Mesendoderm (in vitro differentiated cells): Measurements from ENCODE around the gene KEL.

Experiments used
- DNase-seq: peaks from one replicate; pipeline ENCODE4 v3.0.0; 2013
- H2AK5ac ChIP-seq: 2 replicates; pipeline ENCODE4 v1.6.1; 2013; ENCODE audit warnings: low read length, inconsistent platforms
- H2BK120ac ChIP-seq: 2 replicates; pipeline ENCODE4 v1.6.1; 2013; ENCODE audit warnings: low read depth, mild to moderate bottlenecking, low read length, moderate library complexity, mixed read lengths
- H2BK15ac ChIP-seq: replicated peaks from 2 replicates; pipeline ENCODE4 v1.6.1; 2013; ENCODE audit warnings: low read depth, mild to moderate bottlenecking, moderate library complexity
- H2BK5ac ChIP-seq: 2 replicates; pipeline ENCODE4 v1.6.1; 2013; ENCODE audit warnings: low read length, inconsistent platforms
- H3K18ac ChIP-seq: 2 replicates; pipeline ENCODE4 v1.6.1; 2013; ENCODE audit warnings: mild to moderate bottlenecking, low read length, mixed read lengths
- H3K23ac ChIP-seq: one replicate; pipeline ENCODE4 v1.6.1; 2013; ENCODE audit warnings: low read length
- H3K27ac ChIP-seq: 2 replicates; pipeline ENCODE4 v1.5.1; 2013; ENCODE audit warnings: low read depth, mild to moderate bottlenecking, inconsistent platforms, low read length, moderate library complexity
- H3K27me3 ChIP-seq: 2 replicates; pipeline ENCODE4 v1.6.1; 2013; ENCODE audit warnings: low read length, control low read depth, mild to moderate bottlenecking, inconsistent platforms; ENCODE audit not compliant: insufficient read depth, poor library complexity
- H3K36me3 ChIP-seq: 2 replicates; pipeline ENCODE4 v1.6.1; 2013; ENCODE audit warnings: low read length, inconsistent platforms; ENCODE audit not compliant: control insufficient read depth, insufficient read depth
- H3K4ac ChIP-seq: one replicate; pipeline ENCODE4 v1.6.1; 2013; ENCODE audit warnings: low read depth, mild to moderate bottlenecking, low read length, moderate library complexity
- H3K4me1 ChIP-seq: 2 replicates; pipeline ENCODE4 v1.6.1; 2013; ENCODE audit warnings: low read depth, low read length, inconsistent platforms; ENCODE audit not compliant: control insufficient read depth
- H3K4me2 ChIP-seq: 2 replicates; pipeline ENCODE4 v1.6.1; 2013; ENCODE audit warnings: low read length
- H3K4me3 ChIP-seq: 2 replicates; pipeline ENCODE4 v1.5.1; 2013; ENCODE audit warnings: mild to moderate bottlenecking, low read length
- H3K56ac ChIP-seq: one replicate; pipeline ENCODE4 v1.6.1; 2013; ENCODE audit warnings: low read length
- H3K79me1 ChIP-seq: 2 replicates; pipeline ENCODE4 v1.6.1; 2013; ENCODE audit warnings: low read length, inconsistent platforms
- H3K79me2 ChIP-seq: 2 replicates; pipeline ENCODE4 v1.6.1; 2013; ENCODE audit warnings: mild to moderate bottlenecking, low read length; ENCODE audit not compliant: control insufficient read depth, insufficient read depth
- H3K9ac ChIP-seq: 2 replicates; pipeline ENCODE4 v1.6.1; 2013; ENCODE audit warnings: low read length, inconsistent platforms
- H4K5ac ChIP-seq: one replicate; pipeline ENCODE4 v1.6.1; 2013; ENCODE audit warnings: low read length
- H4K8ac ChIP-seq: one replicate; pipeline ENCODE4 v1.6.1; 2013; ENCODE audit warnings: low read depth, mild to moderate bottlenecking, control low read depth, low read length, moderate library complexity
- WGBS: extraction: QIAGEN DNeasy Blood & Tissue Kit; methylation state at CpG from one replicate; pipeline ENCODE4 v1.1.7; 2013; ENCODE audit warnings: low lambda C conversion rate, missing lambda C conversion rate; ENCODE audit not compliant: insufficient coverage; ENCODE audit errors: extremely low coverage; 5-methylcytosine and 5-hydroxymethylcytosine counted together

KEL gene

GRCh38 chr7:142896151-142896550 is 66.0 kb downstream of the KEL start:
- Histone ChIP-seq H2BK15ac (no peak overlapping the region), H3K79me2 (no peaks in the 10 kb centered on the region), H3K27ac (no peak overlapping the region), H3K23ac (no peak overlapping the region), H2BK5ac (no peak overlapping the region), H2AK5ac (no peak overlapping the region), H3K36me3 (no peaks in the 10 kb centered on the region), H3K9ac (no peak overlapping the region), H2BK120ac (no peak overlapping the region), H3K18ac (no peak overlapping the region), H3K4ac (no peak overlapping the region), H3K56ac (no peak overlapping the region), H4K5ac (no peak overlapping the region), H3K4me3 (no peak overlapping the region), H3K79me1 (no peaks in the 10 kb centered on the region), H4K8ac (no peak overlapping the region), H3K27me3 (no peaks in the 10 kb centered on the region), H3K4me1 (peaks cover 3% of the 10 kb centered on the region), H3K4me2 (no peak overlapping the region)
- WGBS: no CpG with 5 or more reads among the region's 3 CpGs
- DNase-seq: no peak

- no CpG with 5 or more reads among the region's 6 CpGs for WGBS
- H3K27ac ChIP-seq: no peak overlapping the region
- H3K79me2 ChIP-seq: no peaks in the 10 kb centered on the region
- H3K36me3 ChIP-seq: no peaks in the 10 kb centered on the region
- no peak overlapping the region for H3K9ac ChIP-seq
- no peak overlapping the region for H3K4ac ChIP-seq
- H3K18ac ChIP-seq: no peak overlapping the region
- H4K8ac ChIP-seq: no peak overlapping the region
- no peak overlapping the region for H3K4me2 ChIP-seq
- no peak overlapping the region for H3K56ac ChIP-seq
- H2BK15ac ChIP-seq: no peak overlapping the region
- no peak overlapping the region for H3K23ac ChIP-seq
- H4K5ac ChIP-seq: no peak overlapping the region
- H3K4me3 ChIP-seq: no peak overlapping the region
- H2AK5ac ChIP-seq: no peak overlapping the region
- no peak overlapping the region for H2BK5ac ChIP-seq
- no peak overlapping the region for H2BK120ac ChIP-seq
- no peaks in the 10 kb centered on the region for H3K27me3 ChIP-seq
- no peaks in the 10 kb centered on the region for H3K79me1 ChIP-seq
- H3K4me1 ChIP-seq: peaks cover 3% of the 10 kb centered on the region
- DNase-seq: no peak
These were observed 67.1 kb downstream of the KEL start for GRCh38 chr7:142894985-142895593.

DNA sequence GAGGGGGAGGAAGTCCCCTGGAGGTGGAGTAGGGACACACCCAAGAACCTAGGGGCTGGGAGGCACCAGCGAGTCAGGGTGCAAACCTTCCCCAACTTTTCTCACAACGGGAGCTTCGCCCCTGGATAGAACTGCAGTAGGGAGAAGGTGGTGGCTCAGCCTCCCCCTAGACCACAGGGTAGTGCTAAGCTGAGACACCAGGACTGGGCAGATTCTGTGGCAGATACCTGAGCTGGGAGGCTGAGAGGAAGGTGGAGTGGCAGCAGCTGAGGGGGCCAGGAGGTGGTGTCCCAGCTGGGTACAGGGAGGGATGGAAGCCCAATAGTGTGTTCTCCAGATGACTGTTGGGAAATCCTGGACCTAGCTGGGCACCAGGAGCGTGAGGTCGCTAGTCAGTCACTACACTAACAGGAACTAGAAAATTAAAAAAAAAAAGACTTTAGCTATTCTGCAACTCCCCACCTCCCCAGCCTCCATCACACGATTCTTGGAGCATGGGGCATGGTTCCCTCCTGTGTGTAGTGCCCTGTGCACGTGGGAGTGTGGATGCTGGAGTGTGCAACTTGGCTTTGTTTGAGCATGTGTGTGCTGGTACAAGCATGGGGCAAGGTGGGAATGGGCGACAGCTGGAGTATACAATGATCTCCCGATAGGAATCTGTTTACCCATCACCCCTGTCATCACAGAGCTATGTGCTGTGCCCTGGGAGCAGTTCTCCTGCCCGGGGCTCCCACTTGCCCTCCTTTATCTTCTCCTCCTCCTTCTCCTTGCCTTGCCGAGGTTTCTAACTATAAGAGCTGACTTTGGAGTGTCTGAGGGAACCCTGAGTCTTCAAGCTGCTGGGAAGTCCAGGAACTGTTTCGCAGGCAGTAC is 67.8 kb downstream of the KEL start:
- no peak overlapping the region for H3K4ac ChIP-seq
- H2BK5ac ChIP-seq: no peak overlapping the region
- H3K56ac ChIP-seq: no peak overlapping the region
- H3K23ac ChIP-seq: no peak overlapping the region
- H3K79me2 ChIP-seq: no peaks in the 10 kb centered on the region
- no peak overlapping the region for H4K8ac ChIP-seq
- no peak overlapping the region for H3K4me2 ChIP-seq
- WGBS: no CpG with 5 or more reads among the region's 12 CpGs
- no peak overlapping the region for H2BK120ac ChIP-seq
- H2AK5ac ChIP-seq: no peak overlapping the region
- DNase-seq: no peak
- H3K4me3 ChIP-seq: no peak overlapping the region
- no peak overlapping the region for H3K27ac ChIP-seq
- H3K36me3 ChIP-seq: no peaks in the 10 kb centered on the region
- H3K18ac ChIP-seq: no peak overlapping the region
- H3K27me3 ChIP-seq: no peaks in the 10 kb centered on the region
- H3K4me1 ChIP-seq: peaks cover 3% of the 10 kb centered on the region
- H3K79me1 ChIP-seq: no peaks in the 10 kb centered on the region
- no peak overlapping the region for H2BK15ac ChIP-seq
- H4K5ac ChIP-seq: no peak overlapping the region
- H3K9ac ChIP-seq: no peak overlapping the region

DNA sequence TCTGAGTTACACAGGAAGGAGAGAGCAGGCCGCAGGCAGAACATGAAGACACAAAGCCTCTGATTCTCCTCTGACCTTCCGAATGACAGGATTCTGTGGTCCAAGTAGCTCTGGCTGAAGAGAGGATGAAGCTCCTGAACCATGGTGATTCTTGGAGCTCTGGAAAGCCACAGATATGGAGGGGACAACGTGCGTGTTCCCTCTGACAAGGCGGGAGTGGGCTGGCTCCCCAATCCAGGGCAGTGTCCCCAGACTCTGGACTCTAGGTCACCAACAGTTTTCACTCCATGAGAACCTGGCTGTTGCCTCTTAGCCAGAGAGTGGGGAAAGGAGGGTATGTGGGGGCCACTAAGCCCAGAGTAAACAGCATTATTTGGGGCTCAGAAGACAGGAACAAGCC is 69.2 kb downstream of the KEL start:
- Histone ChIP-seq H3K79me2 (no peaks in the 10 kb centered on the region), H3K56ac (no peak overlapping the region), H4K8ac (no peak overlapping the region), H2AK5ac (no peak overlapping the region), H3K4me3 (no peak overlapping the region), H4K5ac (no peak overlapping the region), H2BK120ac (no peak overlapping the region), H2BK5ac (no peak overlapping the region), H3K18ac (no peak overlapping the region), H3K4me1 (no peaks in the 10 kb centered on the region), H3K27me3 (no peaks in the 10 kb centered on the region), H3K4me2 (no peak overlapping the region), H3K79me1 (no peaks in the 10 kb centered on the region), H3K23ac (no peak overlapping the region), H3K4ac (no peak overlapping the region), H3K36me3 (no peaks in the 10 kb centered on the region), H3K9ac (no peak overlapping the region), H3K27ac (no peak overlapping the region), H2BK15ac (no peak overlapping the region)
- DNase-seq: no peak
- no CpG with 5 or more reads among the region's 5 CpGs for WGBS

DNA sequence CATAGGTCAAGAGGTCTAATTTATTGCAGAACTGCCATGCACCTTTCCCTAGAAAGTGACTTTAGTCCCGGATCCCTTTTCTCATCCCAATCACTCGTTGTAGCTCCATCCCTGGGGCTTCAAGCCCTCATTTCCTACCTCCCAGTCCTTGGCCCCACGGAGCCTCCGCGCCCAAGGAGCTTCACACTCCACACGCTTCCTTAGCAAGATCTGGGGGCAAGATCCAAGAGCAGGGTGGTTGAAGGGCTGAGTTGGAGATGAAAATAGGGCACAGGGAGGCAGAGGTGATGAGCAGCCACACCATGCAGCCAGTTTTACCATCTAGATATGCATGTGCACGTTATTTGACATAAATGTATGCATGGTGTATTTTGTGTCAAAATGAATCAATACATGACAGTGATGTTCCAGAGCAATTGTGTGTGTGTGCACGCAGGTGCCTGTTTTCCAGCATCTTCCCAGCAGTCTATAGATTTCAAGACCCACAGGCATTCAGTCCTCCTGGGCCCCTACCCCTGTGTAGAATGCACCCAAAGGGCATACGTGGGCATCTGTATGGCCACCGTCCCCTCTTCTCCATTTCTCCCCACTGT is 70.6 kb downstream of the KEL start:
- no peaks in the 10 kb centered on the region for H3K36me3 ChIP-seq
- H3K23ac ChIP-seq: no peak overlapping the region
- WGBS: no CpG with 5 or more reads among the region's 10 CpGs
- H4K8ac ChIP-seq: no peak overlapping the region
- H3K79me2 ChIP-seq: no peaks in the 10 kb centered on the region
- H3K4me3 ChIP-seq: no peak overlapping the region
- no peak overlapping the region for H4K5ac ChIP-seq
- H2BK120ac ChIP-seq: no peak overlapping the region
- no peaks in the 10 kb centered on the region for H3K4me1 ChIP-seq
- H3K27ac ChIP-seq: no peak overlapping the region
- no peak for DNase-seq
- no peak overlapping the region for H3K18ac ChIP-seq
- no peak overlapping the region for H3K56ac ChIP-seq
- H2AK5ac ChIP-seq: no peak overlapping the region
- H3K27me3 ChIP-seq: no peaks in the 10 kb centered on the region
- H3K4ac ChIP-seq: no peak overlapping the region
- H3K9ac ChIP-seq: no peak overlapping the region
- H2BK5ac ChIP-seq: no peak overlapping the region
- no peak overlapping the region for H2BK15ac ChIP-seq
- H3K79me1 ChIP-seq: no peaks in the 10 kb centered on the region
- H3K4me2 ChIP-seq: no peak overlapping the region
